ENCODE results near the gene SIK3.

SIK3 gene

DNA sequence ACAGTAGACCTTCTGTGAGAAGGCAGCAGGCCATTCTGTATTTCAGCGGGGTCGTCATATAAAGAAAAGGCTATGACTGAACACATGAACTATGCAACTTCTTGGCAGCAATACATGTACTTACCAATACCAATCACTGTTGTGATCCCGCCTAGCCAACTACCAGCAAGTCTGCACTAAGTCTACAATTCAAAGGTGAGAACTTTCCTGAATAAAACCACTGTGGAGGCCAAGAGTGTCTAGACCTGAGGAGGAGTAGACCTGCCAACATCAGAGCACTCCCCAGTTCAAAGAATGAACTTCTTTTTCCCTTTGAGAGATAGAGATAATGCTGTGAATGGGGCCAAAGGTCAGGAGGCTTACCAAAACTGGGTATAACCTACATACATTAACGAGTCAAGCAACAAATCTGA, 108.2 kb downstream of the SIK3 start:
- H3K36me3 ChIP-seq (ENCODE audit: insufficient read depth, low read length) = no peaks in the 10 kb centered on the region
- H3K27me3 ChIP-seq (ENCODE audit: insufficient read depth, low read length, poor library complexity) = no peaks in the 10 kb centered on the region
- no peak overlapping the region for H3K4me2 ChIP-seq (ENCODE audit: insufficient read depth, low read length)
- ATAC-seq (ENCODE audit: insufficient read depth, low read depth) (no peak), DNase-seq (no peak)
- H3K9me3 ChIP-seq (ENCODE audit: insufficient read depth, low read length, severe bottlenecking) = no peaks in the 10 kb centered on the region
- H3K4me3 ChIP-seq (ENCODE audit: low read depth in 1 of 2, low read length in 2 of 2) = no peak overlapping the region
- peaks cover 6% of the 10 kb centered on the region; the same call in 1 of the 2 replicates for H3K4me1 ChIP-seq (ENCODE audit: insufficient read depth, low read length)
- no peak overlapping the region for H2AFZ ChIP-seq (ENCODE audit: low read depth, low read length)
- H3K9ac ChIP-seq (ENCODE audit: low read depth, low read length) = no peak overlapping the region
- H3K27ac ChIP-seq (ENCODE audit: low read length) = no peak overlapping the region
- TF ChIP-seq CTCF (IDR thresholded peaks at IDR 0.05; ENCODE audit: borderline replicate concordance, extremely low read depth, low read length, poor library complexity, severe bottlenecking) (no peak), EZH2 (IDR thresholded peaks at IDR 0.05; ENCODE audit: borderline replicate concordance, low read depth, low read length, severe bottlenecking) (no peak)
- peaks cover 14% of the 10 kb centered on the region; the same call in 1 of the 2 replicates for H4K20me1 ChIP-seq (ENCODE audit: insufficient read depth, low read length)
- H3K79me2 ChIP-seq (ENCODE audit: insufficient read depth, low read length) = peaks cover 18% of the 10 kb centered on the region

DNA sequence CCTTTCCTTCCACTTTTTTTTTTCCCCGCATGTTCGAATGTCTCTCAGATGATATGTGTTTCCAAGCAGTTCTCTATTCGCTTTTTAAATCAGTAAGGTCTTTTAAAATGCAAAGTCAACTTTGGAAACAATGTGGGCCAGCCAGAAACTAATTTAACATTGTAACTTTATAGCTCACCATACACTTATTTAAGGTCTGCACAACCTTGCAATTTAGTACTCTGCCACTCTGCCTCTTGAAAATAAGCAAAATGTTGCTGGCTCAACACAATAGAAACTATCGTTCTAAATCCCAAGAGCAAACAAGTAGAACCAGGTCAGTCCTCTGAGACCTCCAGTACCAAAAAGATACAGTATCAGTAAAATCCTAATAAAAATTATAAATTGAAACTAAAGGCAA, 109.0 kb downstream of the SIK3 start:
- Histone ChIP-seq H3K9me3 (ENCODE audit: insufficient read depth, low read length, severe bottlenecking) (no peaks in the 10 kb centered on the region), H2AFZ (ENCODE audit: low read depth, low read length) (no peak overlapping the region), H3K9ac (ENCODE audit: low read depth, low read length) (no peak overlapping the region), H3K4me2 (ENCODE audit: insufficient read depth, low read length) (no peak overlapping the region), H3K36me3 (ENCODE audit: insufficient read depth, low read length) (no peaks in the 10 kb centered on the region), H3K27me3 (ENCODE audit: insufficient read depth, low read length, poor library complexity) (no peaks in the 10 kb centered on the region), H4K20me1 (ENCODE audit: insufficient read depth, low read length) (peaks cover 14% of the 10 kb centered on the region; the same call in 1 of the 2 replicates), H3K4me1 (ENCODE audit: insufficient read depth, low read length) (peaks cover 14% of the 10 kb centered on the region), H3K27ac (ENCODE audit: low read length) (no peak overlapping the region), H3K79me2 (ENCODE audit: insufficient read depth, low read length) (peaks cover 20% of the 10 kb centered on the region), H3K4me3 (ENCODE audit: low read depth in 1 of 2, low read length in 2 of 2) (no peak overlapping the region)
- DNase-seq (no peak), ATAC-seq (ENCODE audit: insufficient read depth, low read depth) (no peak)
- TF ChIP-seq EZH2 (IDR thresholded peaks at IDR 0.05; ENCODE audit: borderline replicate concordance, low read depth, low read length, severe bottlenecking) (no peak), CTCF (IDR thresholded peaks at IDR 0.05; ENCODE audit: borderline replicate concordance, extremely low read depth, low read length, poor library complexity, severe bottlenecking) (no peak)

GRCh38 chr11:116986521-116987105, 111.6 kb downstream of the SIK3 start:
- Histone ChIP-seq H4K20me1 (ENCODE audit: insufficient read depth, low read length) (peaks cover 10% of the 10 kb centered on the region; the same call in 1 of the 2 replicates), H3K4me3 (ENCODE audit: low read depth in 1 of 2, low read length in 2 of 2) (no peak overlapping the region), H2AFZ (ENCODE audit: low read depth, low read length) (no peak overlapping the region), H3K4me1 (ENCODE audit: insufficient read depth, low read length) (peaks cover 14% of the 10 kb centered on the region), H3K27ac (ENCODE audit: low read length) (no peak overlapping the region), H3K79me2 (ENCODE audit: insufficient read depth, low read length) (peaks cover 13% of the 10 kb centered on the region; the same call in 1 of the 2 replicates), H3K9ac (ENCODE audit: low read depth, low read length) (no peak overlapping the region), H3K4me2 (ENCODE audit: insufficient read depth, low read length) (no peak overlapping the region; the same call in 1 of the 2 replicates), H3K36me3 (ENCODE audit: insufficient read depth, low read length) (no peaks in the 10 kb centered on the region), H3K27me3 (ENCODE audit: insufficient read depth, low read length, poor library complexity) (no peaks in the 10 kb centered on the region), H3K9me3 (ENCODE audit: insufficient read depth, low read length, severe bottlenecking) (no peaks in the 10 kb centered on the region)
- TF ChIP-seq EZH2 (IDR thresholded peaks at IDR 0.05; ENCODE audit: borderline replicate concordance, low read depth, low read length, severe bottlenecking) = no peak
- no peak for TF ChIP-seq CTCF (IDR thresholded peaks at IDR 0.05; ENCODE audit: borderline replicate concordance, extremely low read depth, low read length, poor library complexity, severe bottlenecking)
- peak; percentile 66 for ATAC-seq (ENCODE audit: insufficient read depth, low read depth)
- DNase-seq = no peak
